Femur (tissue), 1 donor: ENCODE results near the gene UGT1A7.
"Not testable (repeated sequence)": the region's sequence is repeated elsewhere in the genome, so short reads cannot be mapped to it uniquely, and the experiment has no call there.

Experiments used
- DNase-seq: peaks from one replicate; pipeline ENCODE4 v3.0.0-alpha.2; 2017

Gene UGT1A7

GRCh38 chr2:233681521-233682099 is at the start of gene UGT1A7:
UGT1A7 (plus strand) TSS chr2:233681901; CDS start chr2:233681938, 37 bp downstream.
- DNase-seq, result no peak

- not testable (repeated sequence) for DNase-seq
These were observed 45.4 kb upstream of the UGT1A7 start, which contains the start of gene UGT1A10 for GRCh38 chr2:233636306-233636705. UGT1A10 (plus strand) TSS chr2:233636448; CDS start chr2:233636523, 75 bp downstream.

- no peak for DNase-seq
These were observed 42.9 kb upstream of the UGT1A7 start for GRCh38 chr2:233638836-233639235.

GRCh38 chr2:233639860-233640259 is 41.8 kb upstream of the UGT1A7 start:
- no peak for DNase-seq

GRCh38 chr2:233643128-233643527 is 38.6 kb upstream of the UGT1A7 start:
- no peak for DNase-seq

DNA sequence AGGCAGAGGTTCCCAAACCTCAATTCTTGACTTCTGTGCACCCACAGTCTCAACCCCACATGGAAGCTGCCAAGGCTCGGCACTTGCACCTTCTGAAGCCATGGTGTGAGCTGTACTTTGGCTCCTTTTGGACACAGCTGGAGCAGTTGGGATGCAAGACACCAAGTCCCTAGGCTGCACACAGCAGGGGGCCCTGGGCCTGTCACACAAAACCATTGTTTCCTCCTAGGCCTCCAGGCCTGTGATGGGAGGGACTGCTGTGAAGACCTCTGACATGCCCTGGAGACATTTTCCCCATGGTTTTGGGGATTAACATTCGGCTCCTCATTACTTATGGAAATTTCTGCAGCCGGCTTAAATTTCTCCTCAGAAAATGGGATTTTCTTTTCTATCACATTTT is 35.7 kb upstream of the UGT1A7 start:
- DNase-seq, result not testable (repeated sequence)

- no peak for DNase-seq
These were observed 30.7 kb upstream of the UGT1A7 start for GRCh38 chr2:233650981-233651380.

DNA sequence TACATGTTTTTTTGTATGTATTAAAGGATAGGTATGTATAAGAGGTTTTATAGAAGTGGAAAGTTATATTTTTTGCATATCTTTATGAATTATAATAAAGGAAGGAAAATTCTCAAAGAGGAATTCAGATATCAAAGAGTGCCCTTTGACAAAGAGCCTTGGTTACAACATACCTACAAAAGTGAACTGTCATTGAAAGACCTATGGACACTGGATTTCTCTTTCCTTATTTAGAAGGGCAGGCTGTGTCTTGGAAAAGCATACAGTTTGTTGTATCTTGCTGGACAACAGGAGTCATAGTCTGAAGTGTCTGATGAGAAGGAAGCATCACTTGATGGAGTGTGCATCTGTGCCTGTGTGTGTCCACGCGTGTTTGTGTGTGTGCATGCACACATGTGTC is 30.3 kb upstream of the UGT1A7 start:
- DNase-seq, result no peak

DNA sequence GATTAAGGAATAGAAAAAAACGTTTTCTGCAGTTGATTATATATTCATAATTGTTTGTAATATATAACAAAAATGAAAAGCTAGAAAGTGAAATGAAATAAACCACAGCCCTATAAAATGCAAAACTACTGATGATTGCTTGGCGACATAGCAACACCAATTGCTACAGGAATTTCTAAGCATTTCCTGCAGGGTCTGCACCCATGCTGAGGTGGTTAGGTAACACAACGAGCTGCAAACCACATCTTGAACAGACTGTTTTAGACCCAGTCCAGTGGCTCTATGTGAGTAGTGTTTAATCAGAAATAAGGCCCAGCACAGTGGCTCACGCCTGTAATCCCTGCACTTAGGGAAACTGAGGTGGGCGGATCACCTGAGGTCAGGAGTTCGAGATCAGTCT is 27.2 kb upstream of the UGT1A7 start:
- DNase-seq, result no peak

- DNase-seq, result no peak
These were observed 26.7 kb upstream of the UGT1A7 start for GRCh38 chr2:233655043-233655442.

- not testable (repeated sequence) for DNase-seq
These were observed 25.8 kb upstream of the UGT1A7 start for GRCh38 chr2:233655943-233656342.

DNA sequence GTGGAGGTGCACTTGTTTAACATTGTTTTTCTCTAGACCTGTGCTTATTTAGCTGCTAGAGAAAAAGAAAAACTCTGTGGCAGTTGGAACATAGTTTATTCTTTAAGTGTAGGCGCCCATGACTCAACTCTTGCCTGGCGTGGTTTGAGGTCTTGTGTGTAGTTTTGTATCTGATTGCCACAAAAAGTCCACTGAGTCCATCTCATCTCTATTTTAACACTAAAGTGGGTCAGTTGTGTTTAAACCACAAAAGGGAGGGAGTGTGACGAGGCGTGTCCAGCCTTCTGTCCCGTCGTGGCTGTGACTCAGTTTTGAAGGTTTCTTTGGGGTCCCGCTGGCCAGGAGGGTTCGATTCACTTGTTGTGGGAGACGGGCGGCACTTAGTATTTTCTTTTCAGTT is 25.3 kb upstream of the UGT1A7 start:
- no peak for DNase-seq

DNA sequence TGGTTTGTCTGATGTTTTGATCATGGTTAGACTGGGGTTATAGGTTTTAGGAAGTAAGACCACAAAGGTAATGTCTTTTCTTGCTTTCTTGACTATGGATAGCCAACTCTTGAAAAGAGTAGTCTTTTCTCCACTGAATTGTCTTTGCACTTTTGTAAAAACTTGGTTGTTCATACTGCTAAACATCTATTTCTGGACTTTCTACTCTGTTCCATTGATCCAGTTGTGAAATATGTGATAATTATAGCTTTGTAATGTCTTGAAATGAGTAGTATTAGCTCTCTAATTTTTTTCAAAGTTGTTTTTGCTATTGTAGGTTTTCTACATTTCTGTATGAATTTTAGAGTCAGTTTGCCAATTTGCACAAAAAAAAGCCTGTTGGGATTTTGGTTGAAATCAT is 23.1 kb upstream of the UGT1A7 start:
- DNase-seq, result no peak

- no peak for DNase-seq
These were observed 17.8 kb upstream of the UGT1A7 start for GRCh38 chr2:233663911-233664310.

- no peak for DNase-seq
These were observed 13.0 kb upstream of the UGT1A7 start for GRCh38 chr2:233668605-233669260.

GRCh38 chr2:233671290-233672161 is 10.2 kb upstream of the UGT1A7 start, which contains the start of gene UGT1A9:
UGT1A9 (plus strand) TSS chr2:233671898; CDS start chr2:233671935, 37 bp downstream.
- no peak for DNase-seq

- DNase-seq, result no peak
These were observed 8.8 kb upstream of the UGT1A7 start for GRCh38 chr2:233672886-233673285.

DNA sequence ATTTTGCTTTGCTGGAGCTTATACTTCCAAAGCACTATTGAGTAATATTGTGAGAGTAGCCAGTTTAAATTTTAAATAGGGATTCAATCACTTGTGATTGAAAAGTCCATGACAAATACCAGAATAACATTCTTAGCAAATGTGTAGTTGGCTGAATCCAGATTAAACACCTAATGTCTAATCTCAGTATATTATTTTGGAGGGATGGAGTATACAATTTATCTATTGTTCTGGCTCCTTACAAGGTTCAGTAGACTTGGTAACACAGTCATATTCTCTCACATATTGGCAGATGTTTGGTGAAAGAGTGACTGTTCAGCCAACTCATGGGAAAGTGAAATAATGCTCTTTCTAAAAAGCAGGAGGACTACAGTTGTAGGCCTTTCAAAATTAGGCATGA is 7.8 kb upstream of the UGT1A7 start:
- DNase-seq, result no peak

DNA sequence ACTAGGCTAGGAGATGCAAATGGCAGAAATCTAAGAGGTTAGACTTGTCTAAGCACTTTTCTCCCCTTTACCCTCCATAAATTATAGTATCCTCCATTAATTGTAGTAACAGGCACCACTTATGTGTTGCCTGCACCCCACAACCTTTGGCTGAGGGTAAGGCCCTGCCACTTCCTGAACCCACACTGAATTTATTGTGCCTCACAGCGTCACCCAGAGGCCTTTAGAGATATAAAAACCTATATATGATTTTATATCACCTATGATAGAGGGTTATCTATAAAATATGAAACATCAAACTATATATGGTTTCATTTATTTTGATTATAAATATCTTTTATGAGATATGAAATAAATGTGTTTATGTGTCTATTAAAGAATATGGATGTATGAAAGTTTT is 7.4 kb upstream of the UGT1A7 start:
- DNase-seq, result no peak

- no peak for DNase-seq
These were observed 6.7 kb upstream of the UGT1A7 start for GRCh38 chr2:233674995-233675394.

GRCh38 chr2:233676046-233676445 is 5.7 kb upstream of the UGT1A7 start:
- DNase-seq, result no peak

GRCh38 chr2:233679196-233679595 is 2.5 kb upstream of the UGT1A7 start:
- no peak for DNase-seq

DNA sequence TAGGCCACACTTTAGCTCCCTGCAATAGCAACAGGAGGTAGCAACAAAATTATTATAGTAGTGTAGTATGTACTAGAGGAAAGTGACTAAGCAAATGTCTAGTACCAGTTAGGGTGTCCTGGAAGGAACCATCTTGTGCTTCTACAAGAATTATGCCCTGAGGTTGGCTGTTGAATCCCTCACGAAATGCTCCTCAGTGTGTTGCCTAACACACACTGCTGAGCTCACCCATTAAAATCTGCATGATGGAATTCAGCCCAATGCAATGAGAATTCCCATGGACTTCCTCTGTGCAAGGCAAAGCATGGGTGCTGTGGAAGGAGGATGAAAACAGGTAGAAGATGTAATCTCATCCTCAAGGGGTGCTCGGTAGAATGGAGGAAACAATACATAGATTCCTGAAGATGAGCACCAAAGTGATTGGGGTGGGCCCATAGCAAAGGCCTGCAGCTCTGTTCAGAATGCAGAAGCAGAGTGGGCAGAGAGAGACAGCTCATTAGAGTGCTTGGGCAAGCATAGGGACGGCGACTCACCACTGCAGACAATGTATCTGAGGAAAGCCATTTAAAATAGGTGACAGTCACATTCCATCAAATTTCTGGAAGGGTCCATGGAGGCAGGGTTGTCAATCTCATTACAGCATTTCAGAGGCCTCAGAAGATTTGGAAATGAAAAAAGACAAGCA is 1.2 kb upstream of the UGT1A7 start:
- DNase-seq, result no peak
